Measurements from ENCODE around the gene FMOD.

FMOD gene

GRCh38 chr1:203351037-203351625 lies at the start of gene FMOD:
FMOD (minus strand) TSS chr1:203351122; CDS start chr1:203348270, 2,852 bp downstream.
- no peak for DNase-seq (ENCODE audit: low read depth)

GRCh38 chr1:203396595-203397194 lies 45.8 kb upstream of the FMOD start:
- no peak for DNase-seq (ENCODE audit: low read depth)

DNA sequence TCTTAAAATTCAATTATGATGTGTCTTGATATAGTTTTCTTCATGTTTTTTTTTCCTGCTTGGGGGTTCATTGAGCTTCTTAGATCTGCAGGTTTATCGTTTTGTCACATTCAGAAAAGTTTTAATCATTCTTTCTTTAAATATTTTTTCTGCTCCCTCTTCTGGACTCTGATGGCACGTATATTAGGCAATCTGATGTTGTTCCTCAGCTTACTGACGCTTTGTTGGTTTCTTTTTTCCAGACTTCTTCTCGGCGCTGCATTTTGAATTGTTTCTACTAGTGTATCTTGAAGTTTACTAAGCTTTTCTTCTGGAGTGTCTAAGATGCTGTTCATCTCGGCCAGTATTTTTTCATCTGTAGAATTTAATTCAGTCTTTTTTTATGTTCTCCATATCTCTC lies 44.8 kb upstream of the FMOD start:
- no peak for DNase-seq (ENCODE audit: low read depth)

DNA sequence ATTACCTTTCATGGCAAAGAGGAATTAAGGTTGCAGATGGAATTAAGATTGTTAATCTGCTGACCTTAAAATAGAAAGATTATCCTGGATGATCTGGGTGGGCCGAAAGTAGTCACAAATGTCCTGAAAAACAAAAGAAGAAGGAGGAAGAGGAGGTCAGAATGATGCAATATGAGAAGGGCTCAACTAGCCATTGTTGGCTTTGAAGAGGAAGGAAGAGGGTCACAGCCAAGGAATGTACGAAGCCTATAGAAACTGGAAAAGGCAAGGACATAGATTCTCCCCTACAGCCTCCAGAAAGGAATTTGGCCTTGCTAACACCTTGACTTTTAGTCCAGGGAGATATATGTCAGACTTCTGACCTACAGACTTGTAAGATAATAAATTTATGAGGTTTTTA lies 39.4 kb upstream of the FMOD start:
- no peak for DNase-seq (ENCODE audit: low read depth)

GRCh38 chr1:203388683-203389082 lies 37.8 kb upstream of the FMOD start:
- no peak for DNase-seq (ENCODE audit: low read depth)

- DNase-seq (ENCODE audit: low read depth) = no peak
Observed at GRCh38 chr1:203382026-203382425, 31.1 kb upstream of the FMOD start.

DNA sequence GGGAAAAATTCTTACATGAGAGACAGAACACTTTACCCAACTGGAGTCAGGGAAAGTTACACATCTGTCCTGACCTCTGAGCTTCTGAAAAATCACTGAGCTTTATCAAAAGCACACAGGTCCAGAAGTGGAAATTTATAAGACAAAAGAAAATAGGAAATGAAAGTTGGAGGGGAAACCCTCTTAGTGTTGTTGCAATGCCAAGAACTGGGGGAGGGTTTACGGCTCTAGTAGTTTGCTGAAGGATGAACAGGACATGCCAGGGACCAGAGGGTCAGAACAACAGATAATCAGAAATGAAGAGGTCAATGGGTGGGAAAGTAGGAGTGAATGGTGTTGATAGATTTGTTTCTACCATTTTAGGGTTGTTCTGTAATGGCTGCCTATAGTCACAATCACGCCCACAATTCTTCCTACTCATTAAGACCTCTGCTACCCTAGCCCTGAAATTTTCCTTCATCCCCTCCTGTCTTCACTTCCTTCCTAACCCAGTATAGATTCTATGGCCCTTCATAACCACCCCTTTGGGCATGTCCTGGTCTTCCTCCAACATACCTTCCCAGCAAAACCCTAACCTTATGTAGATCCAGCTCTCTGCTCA lies 30.3 kb upstream of the FMOD start:
- DNase-seq (ENCODE audit: low read depth) = no peak

- DNase-seq (ENCODE audit: low read depth) = no peak
Observed at GRCh38 chr1:203380420-203381150, 29.7 kb upstream of the FMOD start.

- no peak for DNase-seq (ENCODE audit: low read depth)
Observed at GRCh38 chr1:203379825-203380224, 28.9 kb upstream of the FMOD start.

- no peak for DNase-seq (ENCODE audit: low read depth)
Observed at GRCh38 chr1:203378556-203379245, 27.8 kb upstream of the FMOD start.

DNA sequence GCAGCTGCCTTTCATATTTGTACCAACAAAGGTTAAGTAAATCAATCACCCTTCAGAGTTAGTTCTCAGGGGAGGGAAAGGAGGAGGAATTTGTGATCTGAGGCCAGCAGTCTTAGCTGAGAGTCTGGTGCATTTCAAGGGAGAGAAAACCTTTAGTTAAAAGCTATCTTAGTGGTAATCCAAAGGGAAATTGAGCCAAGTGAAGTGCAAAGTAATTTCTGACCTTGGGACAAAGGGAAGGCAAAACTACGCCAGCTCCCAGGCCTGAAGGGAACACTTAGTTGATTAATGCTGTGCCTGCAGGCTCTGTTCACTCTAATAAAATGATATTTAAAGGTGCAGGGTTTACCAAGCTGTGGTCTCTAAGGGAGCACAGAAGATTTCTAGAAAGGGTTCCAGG lies 23.1 kb upstream of the FMOD start:
- no peak for DNase-seq (ENCODE audit: low read depth)

DNA sequence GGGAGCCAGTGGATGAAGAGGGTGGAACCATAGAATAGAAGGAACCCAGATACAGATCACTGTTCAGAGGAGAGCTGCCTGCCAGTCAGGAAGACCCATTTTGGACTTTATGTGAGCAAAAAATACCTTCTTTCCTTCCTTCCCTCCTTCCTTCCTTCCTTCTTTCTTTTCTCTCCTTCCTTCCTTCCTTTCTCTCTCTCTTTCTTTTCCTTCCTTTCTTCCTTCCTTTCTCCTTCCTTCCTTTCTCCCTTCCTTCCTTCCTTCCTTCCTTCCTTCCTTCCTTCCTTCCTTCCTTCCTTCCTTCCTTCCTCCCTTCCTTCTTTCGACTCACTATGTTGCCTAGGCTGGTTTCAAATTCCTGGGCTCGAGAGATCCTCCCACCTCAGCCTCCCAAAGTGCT lies 22.1 kb upstream of the FMOD start:
- DNase-seq (ENCODE audit: low read depth) = no peak

- no peak for DNase-seq (ENCODE audit: low read depth)
Observed at GRCh38 chr1:203371288-203371687, 20.4 kb upstream of the FMOD start.

DNA sequence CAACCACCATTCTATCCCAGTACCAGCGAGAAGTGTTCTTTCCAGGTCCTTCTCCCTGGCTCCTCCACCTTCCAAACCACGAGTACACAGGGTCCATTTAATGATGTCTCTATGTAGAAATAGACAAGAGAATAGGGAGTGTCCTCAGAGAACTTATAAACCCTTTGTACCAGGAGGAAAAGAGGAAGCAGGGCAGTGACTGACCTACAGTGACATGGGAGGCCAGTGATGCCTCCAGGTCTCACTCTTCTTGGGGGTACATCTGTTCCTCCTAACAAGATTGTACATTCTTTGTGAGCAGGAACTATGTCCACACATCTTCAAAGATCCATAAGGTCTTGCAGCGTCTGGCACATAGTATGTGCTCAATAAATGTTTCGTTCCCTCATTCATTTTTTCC lies 18.7 kb upstream of the FMOD start:
- DNase-seq (ENCODE audit: low read depth) = no peak

- DNase-seq (ENCODE audit: low read depth) = no peak
Observed at GRCh38 chr1:203368624-203369451, 17.9 kb upstream of the FMOD start.

DNA sequence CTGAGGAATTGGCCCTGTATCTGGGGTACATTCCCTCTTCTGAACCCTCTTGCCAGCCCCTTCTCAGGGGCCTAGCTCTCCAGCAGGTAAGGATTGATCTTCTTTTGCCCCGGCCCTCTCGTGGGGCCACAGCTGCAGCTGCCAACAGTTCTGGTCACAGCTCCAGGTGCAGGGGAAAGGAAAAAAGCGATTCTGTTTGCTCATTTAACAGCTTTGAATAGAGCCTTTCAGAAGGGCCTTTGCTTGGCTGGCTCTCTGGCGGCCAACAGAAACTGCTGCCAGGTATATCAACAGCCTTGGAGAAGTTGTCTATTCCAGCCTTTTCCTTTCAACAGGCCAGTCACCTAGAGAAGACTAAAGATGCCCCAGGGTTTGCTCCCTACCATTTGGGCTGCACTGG lies 16.1 kb upstream of the FMOD start:
- no peak for DNase-seq (ENCODE audit: low read depth)

DNA sequence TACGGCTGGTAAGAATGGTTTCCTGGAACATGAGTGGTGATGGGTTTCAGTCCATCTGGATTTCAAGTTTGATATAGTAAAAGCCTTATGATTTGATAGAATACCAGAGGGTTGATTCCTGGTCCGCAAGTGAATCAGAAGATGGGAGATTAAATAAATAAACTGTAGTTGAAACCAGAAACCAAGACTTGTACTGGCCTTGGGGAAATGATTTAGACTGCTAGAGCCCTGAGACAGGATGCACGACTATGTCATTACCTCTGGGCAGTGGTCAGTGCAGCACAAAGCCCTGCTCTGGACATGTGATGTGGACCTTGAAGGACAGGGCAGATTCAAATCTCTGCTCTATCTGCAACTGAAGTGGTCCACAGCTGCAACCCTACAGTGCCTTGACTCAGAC lies 15.6 kb upstream of the FMOD start:
- no peak for DNase-seq (ENCODE audit: low read depth)

DNA sequence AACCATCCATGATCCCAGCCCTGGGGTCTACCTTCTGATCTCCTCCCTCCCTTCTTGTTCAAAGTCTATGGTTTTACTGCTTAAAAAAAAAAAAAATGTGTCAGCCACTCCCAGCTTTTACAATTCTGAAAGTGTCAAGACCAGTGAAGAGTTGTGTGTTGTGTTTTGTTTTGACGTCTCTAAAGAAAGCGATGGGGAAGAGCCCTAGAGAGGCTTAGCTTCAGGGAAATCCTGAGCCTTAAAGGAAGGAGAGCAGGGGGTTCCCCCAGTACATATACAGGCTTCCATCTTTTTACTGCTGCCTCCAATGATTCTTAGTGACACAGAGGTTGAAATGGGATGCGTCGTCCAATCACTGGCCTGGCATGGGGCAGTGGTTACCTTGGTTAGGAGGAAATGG lies 13.9 kb upstream of the FMOD start:
- DNase-seq (ENCODE audit: low read depth) = no peak

DNA sequence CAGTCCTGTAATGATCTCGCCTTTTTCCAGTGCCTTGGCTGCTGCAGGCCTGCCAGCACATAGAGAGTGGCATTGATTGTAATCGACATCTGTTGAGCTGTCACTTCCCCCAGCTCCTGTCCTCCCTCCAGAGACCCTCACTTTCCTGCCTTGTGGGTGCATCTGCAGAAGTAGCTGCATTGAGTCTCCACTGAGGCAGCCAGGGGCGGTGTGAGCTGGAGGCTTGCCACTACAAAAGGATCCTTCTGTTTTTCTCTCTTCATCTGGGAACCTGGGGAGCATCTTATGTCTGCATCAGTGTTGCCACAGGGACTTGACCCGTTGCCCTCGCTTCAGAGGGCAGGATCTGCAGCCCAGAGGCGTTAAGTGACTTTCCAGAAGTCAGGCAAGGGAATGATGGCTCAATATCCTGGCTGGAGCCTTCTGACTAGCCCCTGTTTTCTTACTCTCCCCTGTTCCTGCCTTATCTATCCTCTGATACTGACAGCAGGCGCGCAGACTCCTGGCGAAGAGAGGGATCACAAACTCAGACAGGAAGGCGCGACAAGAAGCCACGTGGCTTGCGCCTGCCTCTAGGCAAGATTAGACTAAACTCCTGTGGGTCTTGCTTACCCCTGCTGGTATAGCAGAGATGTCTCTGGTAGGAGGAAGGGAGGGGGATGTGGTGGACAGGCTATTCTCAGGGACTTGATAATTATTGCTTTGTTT lies 13.3 kb upstream of the FMOD start:
- no peak for DNase-seq (ENCODE audit: low read depth)

DNA sequence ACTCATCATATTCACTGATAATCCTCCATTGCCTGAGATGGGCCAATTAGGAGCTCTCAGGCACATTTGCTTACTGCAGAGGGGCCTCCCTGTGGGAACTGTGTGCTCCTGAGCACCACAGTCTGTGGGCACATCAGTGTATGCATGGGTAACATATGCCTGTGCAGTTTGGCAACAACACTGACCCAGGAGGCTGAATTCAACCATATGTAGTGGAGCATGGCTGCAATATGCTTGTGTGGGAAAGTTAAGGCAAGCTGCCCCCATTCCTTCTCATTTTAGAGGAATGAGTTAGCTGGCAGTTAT lies 11.8 kb upstream of the FMOD start:
- no peak for DNase-seq (ENCODE audit: low read depth)

Measured in T-helper 22 cell (primary cell).